Kidney capillary endothelial cell (primary cell): ENCODE results near the gene ACSF2.
"Not testable (repeated sequence)": the region's sequence is repeated elsewhere in the genome, so short reads cannot be mapped to it uniquely, and the experiment has no call there.

Experiments used
- DNase-seq: peaks from one replicate; pipeline ENCODE4 v3.0.0-alpha.2; 2018; ENCODE audit warnings: low spot score

The ACSF2 gene, protein sequence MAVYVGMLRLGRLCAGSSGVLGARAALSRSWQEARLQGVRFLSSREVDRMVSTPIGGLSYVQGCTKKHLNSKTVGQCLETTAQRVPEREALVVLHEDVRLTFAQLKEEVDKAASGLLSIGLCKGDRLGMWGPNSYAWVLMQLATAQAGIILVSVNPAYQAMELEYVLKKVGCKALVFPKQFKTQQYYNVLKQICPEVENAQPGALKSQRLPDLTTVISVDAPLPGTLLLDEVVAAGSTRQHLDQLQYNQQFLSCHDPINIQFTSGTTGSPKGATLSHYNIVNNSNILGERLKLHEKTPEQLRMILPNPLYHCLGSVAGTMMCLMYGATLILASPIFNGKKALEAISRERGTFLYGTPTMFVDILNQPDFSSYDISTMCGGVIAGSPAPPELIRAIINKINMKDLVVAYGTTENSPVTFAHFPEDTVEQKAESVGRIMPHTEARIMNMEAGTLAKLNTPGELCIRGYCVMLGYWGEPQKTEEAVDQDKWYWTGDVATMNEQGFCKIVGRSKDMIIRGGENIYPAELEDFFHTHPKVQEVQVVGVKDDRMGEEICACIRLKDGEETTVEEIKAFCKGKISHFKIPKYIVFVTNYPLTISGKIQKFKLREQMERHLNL

DNA sequence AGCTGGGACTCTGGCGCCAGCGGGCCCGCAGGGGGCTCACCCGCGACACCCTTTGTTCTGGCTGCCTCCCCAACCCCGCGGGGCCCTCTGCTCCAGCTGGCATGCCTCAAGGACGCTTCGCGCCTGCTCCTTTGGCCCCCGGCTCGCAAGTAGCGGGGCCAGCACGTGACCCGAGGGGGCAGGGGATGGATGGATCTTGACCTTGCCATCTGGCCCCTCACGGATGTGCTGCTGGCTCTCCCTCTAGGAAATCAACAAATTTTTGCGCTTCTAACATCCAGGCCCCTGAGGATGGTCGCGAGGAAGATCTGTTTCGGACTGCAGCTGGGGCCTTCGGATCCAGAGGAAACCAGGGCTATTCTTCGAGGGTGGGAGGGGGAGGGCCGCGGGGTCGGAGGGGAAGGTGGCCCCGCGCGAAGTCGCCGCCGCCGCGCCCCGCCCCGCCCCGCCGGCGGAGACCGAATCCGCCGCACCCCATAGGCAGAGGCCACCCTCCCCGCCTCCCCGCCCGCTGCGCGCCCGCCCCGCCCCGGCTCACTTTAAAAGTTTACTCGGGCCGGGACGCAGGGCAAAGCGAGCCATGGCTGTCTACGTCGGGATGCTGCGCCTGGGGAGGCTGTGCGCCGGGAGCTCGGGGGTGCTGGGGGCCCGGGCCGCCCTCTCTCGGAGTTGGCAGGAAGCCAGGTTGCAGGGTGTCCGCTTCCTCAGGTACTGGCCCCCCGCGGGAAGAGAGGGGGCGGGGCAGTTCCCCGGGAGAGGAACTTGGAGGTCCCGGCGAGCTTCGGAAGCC is at the start of gene ACSF2:
ACSF2 (plus strand) TSS at position 537 of the 790 bp plus-strand sequence; CDS start at position 581, 44 bp downstream.
- no peak for DNase-seq

DNA sequence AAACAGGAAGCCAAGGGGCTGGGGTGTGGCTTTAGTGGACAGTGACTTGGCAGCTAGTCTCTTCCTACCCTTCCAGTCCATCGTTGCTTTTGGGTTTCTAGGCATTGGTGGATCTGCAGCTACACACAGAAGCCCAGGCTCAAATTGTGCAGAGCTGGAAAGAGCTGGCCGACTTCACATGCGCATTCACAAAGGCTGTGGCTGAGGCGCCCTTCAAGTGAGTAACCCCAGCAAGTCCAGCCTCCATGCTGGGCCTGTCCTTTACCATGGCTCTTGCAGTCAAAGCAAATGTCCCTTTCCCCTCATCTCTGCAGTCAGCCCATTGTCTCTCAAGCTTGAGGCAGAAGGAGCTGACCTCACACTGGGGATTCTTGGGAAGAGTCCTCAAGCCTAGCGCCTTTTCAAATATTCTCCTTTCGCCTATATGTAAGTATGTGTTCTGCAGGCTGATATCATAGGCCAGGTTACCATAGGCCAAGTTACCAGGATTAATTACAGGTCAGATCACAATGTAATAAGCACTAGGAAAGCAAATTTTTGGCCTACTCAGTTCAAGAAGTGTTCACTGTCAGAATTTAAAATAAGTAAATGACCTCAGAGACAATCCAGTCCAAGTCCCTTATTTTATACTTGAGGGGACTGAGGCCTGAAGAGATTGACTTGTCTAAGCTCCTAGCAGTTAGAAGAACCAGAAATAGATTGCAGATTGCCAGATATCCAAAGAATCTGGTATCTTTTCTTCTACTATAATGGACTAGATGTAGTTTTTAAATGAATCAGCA is 46.5 kb upstream of the ACSF2 start:
- DNase-seq = no peak

- DNase-seq = no peak
These were observed 45.4 kb upstream of the ACSF2 start for GRCh38 chr17:50380369-50381259.

GRCh38 chr17:50381260-50381815 is 44.7 kb upstream of the ACSF2 start:
- DNase-seq = no peak

DNA sequence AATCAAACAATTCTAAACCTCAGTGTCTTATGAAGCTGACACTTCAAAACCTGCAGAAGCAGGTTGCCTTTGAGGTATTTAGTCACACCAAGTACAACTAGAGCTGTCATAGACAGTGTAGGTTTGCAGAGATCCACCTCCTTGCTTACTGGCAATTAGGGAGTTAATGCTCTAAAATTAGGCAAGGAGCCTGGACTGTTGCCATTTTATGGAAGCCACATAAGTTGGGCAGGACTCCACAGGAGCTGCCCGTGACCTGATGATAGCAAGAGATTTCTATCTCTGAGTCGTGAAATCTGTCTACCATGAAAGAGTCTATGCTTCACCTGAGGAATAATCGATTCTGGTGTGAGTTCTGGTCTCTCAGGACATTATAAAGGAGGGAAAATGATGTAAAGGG is 44.1 kb upstream of the ACSF2 start:
- DNase-seq = no peak

- no peak for DNase-seq
These were observed 43.1 kb upstream of the ACSF2 start for GRCh38 chr17:50382931-50383330.

DNA sequence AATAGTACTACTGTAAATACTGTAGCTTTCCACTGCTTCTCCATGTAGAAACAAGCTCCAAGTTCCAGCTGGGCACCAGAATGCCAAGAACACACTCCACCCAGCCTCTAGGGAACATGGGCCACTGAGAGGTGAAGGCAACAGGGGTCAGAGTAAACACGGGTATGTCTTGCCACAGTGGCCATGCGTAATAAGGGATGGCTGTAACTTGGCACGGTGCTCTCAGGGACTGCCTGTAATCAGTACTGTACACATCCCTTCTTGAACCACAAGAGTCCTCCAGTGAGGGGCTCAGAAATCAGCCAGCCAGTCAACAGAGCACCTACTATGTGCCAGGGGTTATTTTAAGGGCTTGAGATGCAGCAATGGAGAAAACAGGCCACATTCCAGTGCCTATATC is 39.5 kb upstream of the ACSF2 start:
- no peak for DNase-seq

GRCh38 chr17:50388728-50389127 is 37.3 kb upstream of the ACSF2 start:
- DNase-seq = no peak

DNA sequence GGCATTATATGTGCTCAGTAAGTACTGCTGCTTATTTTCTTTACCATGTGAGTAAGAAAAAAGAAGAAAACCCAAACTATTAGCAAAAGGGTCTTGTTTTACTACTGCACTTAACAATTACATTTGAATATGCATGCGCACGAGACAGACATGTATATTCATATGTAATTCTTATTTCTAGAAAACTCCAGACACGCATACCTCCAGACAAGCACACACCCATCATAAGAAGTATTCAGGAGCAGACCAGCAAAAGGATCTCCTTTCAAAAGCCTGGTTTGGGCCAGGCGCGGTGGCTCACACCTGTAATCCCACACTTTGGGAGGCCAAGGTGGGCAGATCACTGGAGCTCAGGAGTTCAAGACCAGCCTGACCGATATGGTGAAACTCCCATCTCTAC is 36.5 kb upstream of the ACSF2 start:
- DNase-seq = no peak

- DNase-seq = no peak
These were observed 33.4 kb upstream of the ACSF2 start for GRCh38 chr17:50392621-50393020.

DNA sequence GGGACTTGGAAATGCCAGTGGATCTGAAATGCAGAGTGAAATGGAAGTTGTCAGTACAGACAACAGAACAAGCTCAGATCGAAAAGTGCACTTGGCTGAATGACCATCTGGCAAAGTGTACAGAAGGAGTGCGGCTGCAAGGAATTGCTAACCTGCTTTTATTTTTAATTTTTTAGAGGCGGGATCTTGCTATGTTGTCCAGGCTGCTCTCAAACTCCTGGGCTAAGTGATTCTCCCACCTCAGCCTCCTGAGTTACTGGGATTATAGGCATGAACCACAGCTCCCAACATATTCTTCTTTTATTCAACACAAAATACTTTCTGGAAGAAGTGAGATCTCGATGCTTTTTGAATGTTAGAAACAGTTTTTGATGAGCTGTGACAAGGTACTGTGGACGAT is 32.3 kb upstream of the ACSF2 start:
- DNase-seq = no peak

GRCh38 chr17:50394711-50395110 is 31.3 kb upstream of the ACSF2 start:
- no peak for DNase-seq

- peak; percentile 36 for DNase-seq
These were observed 29.5 kb upstream of the ACSF2 start for GRCh38 chr17:50396261-50397110.

- DNase-seq = peak; percentile 76
These were observed 28.7 kb upstream of the ACSF2 start, which contains the start of gene LRRC59 for GRCh38 chr17:50397111-50397918. LRRC59 (minus strand) TSS chr17:50397523; CDS start chr17:50397317, 206 bp downstream.

DNA sequence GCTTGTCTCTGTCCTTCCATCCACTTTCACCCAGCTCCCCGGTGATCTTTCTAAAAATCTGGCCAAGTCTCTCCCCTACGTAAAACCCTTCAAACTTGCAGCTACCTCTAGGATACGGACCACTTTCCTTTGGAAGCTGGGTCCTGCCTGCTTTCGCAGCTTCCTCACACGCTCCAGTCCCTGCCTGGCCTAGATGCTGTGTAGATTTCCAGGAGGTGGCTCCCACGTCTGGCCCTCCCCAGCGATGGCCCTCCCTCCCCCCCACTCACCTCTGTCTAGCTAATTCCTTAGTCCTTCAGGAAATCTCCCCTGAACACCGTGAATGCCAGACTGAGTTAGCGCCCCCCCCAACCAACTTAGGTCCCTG is 28.1 kb upstream of the ACSF2 start:
- DNase-seq = no peak

DNA sequence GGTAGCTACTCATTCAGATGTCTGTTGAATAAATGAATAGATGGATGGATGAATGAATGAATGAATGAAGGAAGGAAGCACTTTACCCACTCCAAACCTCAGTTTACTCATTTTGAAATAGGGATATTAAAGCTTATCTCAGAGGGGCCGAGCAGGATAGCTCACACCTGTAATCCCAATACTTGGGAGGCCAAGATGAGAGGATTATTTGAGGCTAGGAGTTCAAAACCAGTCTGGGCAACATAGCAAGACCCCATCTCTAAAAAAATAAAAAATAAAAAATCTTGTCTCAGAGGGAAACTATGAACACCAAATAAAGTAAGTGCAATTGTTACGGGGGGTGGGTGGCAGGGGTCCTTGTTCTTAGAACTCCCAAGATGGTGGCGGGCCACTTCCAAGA is 27.3 kb upstream of the ACSF2 start:
- not testable (repeated sequence) for DNase-seq

GRCh38 chr17:50399591-50399990 is 26.4 kb upstream of the ACSF2 start:
- DNase-seq = not testable (repeated sequence)

GRCh38 chr17:50405351-50405750 is 20.7 kb upstream of the ACSF2 start:
- DNase-seq = not testable (repeated sequence)

GRCh38 chr17:50406578-50406977 is 19.4 kb upstream of the ACSF2 start:
- DNase-seq = no peak
